Measurements from ENCODE around the gene TMEM80. TPM values are rescaled to one million over a fixed set of nuclear protein-coding genes. Genes with fewer than 3 reads are reported as not detected.

The TMEM80 gene
- total and polyA plus RNA-seq, 10 of the 15 experiments (the other 5 are each of a cell fraction or from before 2014, with no cell fraction given): 6.7 to 30.9 (median 20.7) TPM

GRCh38 chr11:694563-695287, 891 bp upstream of the TMEM80 start, which contains the start of gene DEAF1 (continued):
- TF ChIP-seq E2F8 (IDR thresholded peaks at IDR 0.05; ENCODE audit: low read depth, partially characterized antibody) (no peak), EED (IDR thresholded peaks at IDR 0.05; ENCODE audit: low read depth) (no peak), LARP7 (IDR thresholded peaks at IDR 0.05) (peak; percentile 98), YY1 (IDR thresholded peaks at IDR 0.05; ENCODE audit: low read depth, low read length) (peak; percentile 78), MEF2A (IDR thresholded peaks at IDR 0.05; ENCODE audit: insufficient read depth, low read depth, low read length) (no peak), ATF2 (IDR thresholded peaks at IDR 0.05; ENCODE audit: low read length) (no peak), STAT3 (IDR thresholded peaks at IDR 0.05; ENCODE audit: low read depth, low read length) (no peak), IRF3 (IDR thresholded peaks at IDR 0.05) (no peak), RCOR1 (conservative IDR thresholded peaks at IDR 0.05; ENCODE audit: low read depth, low read length) (no peak), IKZF1 (conservative IDR thresholded peaks at IDR 0.05) (peak; percentile 71), ZNF384 (IDR thresholded peaks at IDR 0.05; ENCODE audit: borderline replicate concordance, low read depth, low read length) (no peak), ZBTB33 (IDR thresholded peaks at IDR 0.05) (no peak), NR2F1 (conservative IDR thresholded peaks at IDR 0.05) (peak; percentile 64), POLR2A (IDR thresholded peaks at IDR 0.05; ENCODE audit: low read depth, low read length) (peak; percentile 53; the same call in 1 of the 2 replicates), SMAD5 (IDR thresholded peaks at IDR 0.05; ENCODE audit: low read depth) (no peak), YBX1 (IDR thresholded peaks at IDR 0.05) (no peak), BCL11A (IDR thresholded peaks at IDR 0.05; ENCODE audit: low read depth, low read length) (no peak), HDAC6 (IDR thresholded peaks at IDR 0.05; ENCODE audit: unreplicated experiment) (no peak), NR2C1 (IDR thresholded peaks at IDR 0.05) (no peak), POLR2AphosphoS5 (IDR thresholded peaks at IDR 0.05; ENCODE audit: low read length) (no peak), HCFC1 (IDR thresholded peaks at IDR 0.05; ENCODE audit: low read length) (no peak), NKRF (conservative IDR thresholded peaks at IDR 0.05) (peak; percentile 84), TAF1 (IDR thresholded peaks at IDR 0.05; ENCODE audit: borderline replicate concordance, low read depth, low read length) (no peak)

Data from GM12878 (cell line).